DOHH2 (cell line): ENCODE data around the gene CUEDC1.

Experiments
- H3F3A ChIP-seq: fragments of 200-600 bp; sonication (generic), shearing (Covaris generic); 2 replicates; pipeline ENCODE4 v1.6.0; 2016; ENCODE audit warnings: antibody characterized with exemption, mild to moderate bottlenecking; ENCODE audit not compliant: control insufficient read depth, insufficient read depth
- H3K27ac ChIP-seq: fragments of 200-600 bp; sonication (generic); 2 replicates; pipeline ENCODE4 v1.5.1; 2014; ENCODE audit warnings: low read depth, mild to moderate bottlenecking, low read length, moderate library complexity
- H3K27me3 ChIP-seq: fragments of 200-600 bp; sonication (generic); 2 replicates; pipeline ENCODE4 v1.6.1; 2014; ENCODE audit warnings: mild to moderate bottlenecking, low read length, mixed read lengths; ENCODE audit not compliant: control insufficient read depth
- H3K36me3 ChIP-seq: fragments of 200-600 bp; sonication (generic); 2 replicates; pipeline ENCODE4 v1.6.1; 2014; ENCODE audit warnings: mild to moderate bottlenecking, low read length, moderate library complexity, mixed read lengths; ENCODE audit not compliant: control insufficient read depth
- H3K4me1 ChIP-seq: fragments of 200-600 bp; sonication (generic); 2 replicates; pipeline ENCODE4 v1.6.1; 2014; ENCODE audit warnings: mild to moderate bottlenecking, low read length, mixed read lengths; ENCODE audit not compliant: control insufficient read depth
- H3K4me2 ChIP-seq: fragments of 200-600 bp; sonication (generic); 2 replicates; pipeline ENCODE4 v1.6.0; 2014; ENCODE audit warnings: mild to moderate bottlenecking, low read length, moderate library complexity
- H3K4me3 ChIP-seq: fragments of 200-600 bp; sonication (generic); 2 replicates; pipeline ENCODE4 v1.5.1; 2014; ENCODE audit warnings: mild to moderate bottlenecking, low read length, mixed read lengths
- H3K79me2 ChIP-seq: fragments of 200-600 bp; sonication (generic); 2 replicates; pipeline ENCODE4 v1.6.1; 2014; ENCODE audit warnings: mild to moderate bottlenecking, low read length, mixed read lengths; ENCODE audit not compliant: control insufficient read depth
- H3K9me2 ChIP-seq: fragments of 200-600 bp; sonication (generic); replicated peaks from 2 replicates; pipeline ENCODE4 v1.6.1; 2014; ENCODE audit warnings: mild to moderate bottlenecking, low read length, mixed read lengths; ENCODE audit not compliant: control insufficient read depth
- H3K9me3 ChIP-seq: fragments of 200-600 bp; sonication (generic); 2 replicates; pipeline ENCODE4 v1.6.1; 2014; ENCODE audit warnings: antibody characterized with exemption, low read length, mixed read lengths; ENCODE audit not compliant: control insufficient read depth, insufficient read depth
- H4K20me1 ChIP-seq: fragments of 200-600 bp; sonication (generic); 2 replicates; pipeline ENCODE4 v1.6.0; 2014; ENCODE audit warnings: low read depth, mild to moderate bottlenecking, antibody characterized with exemption, low read length, moderate library complexity; ENCODE audit not compliant: control insufficient read depth, insufficient read depth
- EZH2phosphoT487 ChIP-seq: fragments of 200-600 bp; sonication (generic); IDR thresholded peaks from 2 replicates; pipeline ENCODE4 v1.6.1; 2017; ENCODE audit warnings: borderline replicate concordance, mild to moderate bottlenecking, antibody characterized with exemption, low read length, moderate library complexity, mixed read lengths
- TF ChIP-seq, protein P1 (sequence below): fragments of 200-600 bp; sonication (generic); IDR thresholded peaks from one replicate; pipeline ENCODE4 v1.5.1; 2014; ENCODE audit warnings: antibody characterized with exemption, mild to moderate bottlenecking, low read depth, low read length; ENCODE audit not compliant: poor library complexity, severe bottlenecking

Gene CUEDC1

DNA sequence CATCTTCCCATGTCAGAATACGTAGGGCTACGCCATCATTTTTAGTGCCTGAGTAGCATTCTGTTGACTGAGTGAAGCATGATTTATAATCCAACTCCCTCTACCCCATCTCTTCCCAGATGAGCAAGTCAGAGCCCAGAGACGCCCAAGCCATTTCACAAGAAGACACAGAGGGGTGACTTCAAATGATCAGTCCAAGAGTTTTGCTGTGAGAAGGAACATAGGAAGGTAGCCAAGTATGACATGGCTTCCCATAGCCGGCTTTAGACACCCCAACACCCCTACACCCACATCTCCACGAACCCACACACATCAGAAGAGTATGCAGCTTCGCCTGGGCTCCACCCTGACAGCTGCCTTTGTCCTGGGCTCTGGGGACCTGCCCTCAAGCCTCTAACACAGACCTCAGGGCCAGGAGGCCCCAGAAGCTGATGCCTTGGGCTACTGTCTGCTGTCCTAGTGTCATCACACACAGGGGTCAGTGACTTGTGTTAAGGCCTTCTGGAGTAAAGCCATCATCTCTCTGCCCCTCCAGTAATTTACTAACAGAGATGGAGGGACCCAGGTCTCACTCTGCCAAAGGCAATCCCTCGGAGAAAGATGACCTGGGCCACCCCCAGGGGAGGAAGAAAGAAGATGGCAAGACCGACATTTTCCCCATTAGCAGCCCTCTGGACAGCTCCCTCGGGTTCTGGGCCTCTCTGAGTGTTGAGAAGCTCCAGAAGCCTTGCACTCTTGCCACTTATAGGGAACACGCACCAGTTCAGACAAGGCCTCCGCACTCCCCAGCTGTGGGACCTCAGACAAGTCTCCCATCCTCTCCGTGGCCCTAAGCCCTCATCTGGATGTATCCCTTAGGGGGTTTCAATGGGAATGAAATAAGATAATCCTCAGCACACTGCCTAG is 66.6 kb downstream of the CUEDC1 start:
- no peaks in the 10 kb centered on the region for H3K9me2 ChIP-seq
- no peaks in the 10 kb centered on the region for H3K36me3 ChIP-seq
- H3K27ac ChIP-seq, result no peak overlapping the region
- no peaks in the 10 kb centered on the region for H3F3A ChIP-seq
- peaks cover 35% of the 10 kb centered on the region for H3K27me3 ChIP-seq
- no peak overlapping the region for H3K4me3 ChIP-seq
- TF ChIP-seq, protein P1, sequence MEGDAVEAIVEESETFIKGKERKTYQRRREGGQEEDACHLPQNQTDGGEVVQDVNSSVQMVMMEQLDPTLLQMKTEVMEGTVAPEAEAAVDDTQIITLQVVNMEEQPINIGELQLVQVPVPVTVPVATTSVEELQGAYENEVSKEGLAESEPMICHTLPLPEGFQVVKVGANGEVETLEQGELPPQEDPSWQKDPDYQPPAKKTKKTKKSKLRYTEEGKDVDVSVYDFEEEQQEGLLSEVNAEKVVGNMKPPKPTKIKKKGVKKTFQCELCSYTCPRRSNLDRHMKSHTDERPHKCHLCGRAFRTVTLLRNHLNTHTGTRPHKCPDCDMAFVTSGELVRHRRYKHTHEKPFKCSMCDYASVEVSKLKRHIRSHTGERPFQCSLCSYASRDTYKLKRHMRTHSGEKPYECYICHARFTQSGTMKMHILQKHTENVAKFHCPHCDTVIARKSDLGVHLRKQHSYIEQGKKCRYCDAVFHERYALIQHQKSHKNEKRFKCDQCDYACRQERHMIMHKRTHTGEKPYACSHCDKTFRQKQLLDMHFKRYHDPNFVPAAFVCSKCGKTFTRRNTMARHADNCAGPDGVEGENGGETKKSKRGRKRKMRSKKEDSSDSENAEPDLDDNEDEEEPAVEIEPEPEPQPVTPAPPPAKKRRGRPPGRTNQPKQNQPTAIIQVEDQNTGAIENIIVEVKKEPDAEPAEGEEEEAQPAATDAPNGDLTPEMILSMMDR, result no peak
- no peak for TF ChIP-seq EZH2phosphoT487
- H3K79me2 ChIP-seq, result no peaks in the 10 kb centered on the region
- no peak overlapping the region for H3K4me2 ChIP-seq
- H3K9me3 ChIP-seq, result no peaks in the 10 kb centered on the region
- H3K4me1 ChIP-seq, result no peaks in the 10 kb centered on the region
- peaks cover 5% of the 10 kb centered on the region; the same call in 1 of the 2 replicates for H4K20me1 ChIP-seq

DNA sequence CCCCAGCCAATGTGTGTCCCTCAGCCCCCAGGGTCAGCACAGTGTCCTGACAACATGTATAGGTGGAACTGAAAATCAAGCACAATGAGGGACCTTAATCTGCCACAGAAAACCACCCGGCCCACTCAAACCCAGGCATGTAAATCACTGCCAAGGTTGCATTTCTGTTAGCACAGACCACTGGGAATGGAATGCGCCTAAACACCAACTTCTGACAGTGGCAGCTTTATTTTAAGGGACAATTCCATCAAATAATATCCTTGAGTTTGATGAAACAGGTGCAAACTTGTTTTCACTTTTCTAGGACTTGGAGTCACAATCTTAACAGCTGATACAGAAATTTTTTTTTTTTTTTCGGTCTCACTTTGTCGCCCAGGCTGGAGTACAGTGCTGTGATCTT is 68.1 kb downstream of the CUEDC1 start:
- peaks cover 41% of the 10 kb centered on the region for H3K27me3 ChIP-seq
- no peak overlapping the region for H3K4me3 ChIP-seq
- no peaks in the 10 kb centered on the region for H4K20me1 ChIP-seq
- no peak overlapping the region for H3K4me2 ChIP-seq
- TF ChIP-seq, protein P1, result no peak
- no peak for TF ChIP-seq EZH2phosphoT487
- no peaks in the 10 kb centered on the region for H3K9me2 ChIP-seq
- no peaks in the 10 kb centered on the region for H3F3A ChIP-seq
- no peak overlapping the region for H3K27ac ChIP-seq
- no peaks in the 10 kb centered on the region for H3K4me1 ChIP-seq
- no peaks in the 10 kb centered on the region for H3K79me2 ChIP-seq
- no peaks in the 10 kb centered on the region for H3K36me3 ChIP-seq
- H3K9me3 ChIP-seq, result no peaks in the 10 kb centered on the region

DNA sequence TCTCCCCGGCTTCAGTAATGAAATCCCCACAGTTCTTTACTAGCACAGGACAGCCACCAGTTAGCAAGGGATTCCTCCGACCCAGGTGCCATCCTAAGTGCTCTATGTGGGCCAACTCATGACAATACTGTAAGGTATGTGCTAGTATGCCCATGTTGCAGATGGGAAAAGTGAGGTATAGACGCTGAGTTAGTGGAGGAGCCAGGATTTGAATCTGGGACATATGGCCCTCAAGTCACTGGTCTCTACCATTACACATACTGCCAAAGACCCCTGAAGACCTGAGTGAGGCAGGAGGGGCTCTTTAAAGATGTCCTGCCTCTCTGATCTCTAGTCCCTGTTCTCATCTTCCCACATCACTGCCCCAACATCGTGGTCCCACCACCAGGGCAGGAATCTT is 69.2 kb downstream of the CUEDC1 start:
- TF ChIP-seq, protein P1, result no peak
- no peak for TF ChIP-seq EZH2phosphoT487
- Histone ChIP-seq H3K4me3 (no peak overlapping the region), H3K9me2 (no peaks in the 10 kb centered on the region), H3K9me3 (no peaks in the 10 kb centered on the region), H3K27me3 (peaks cover 45% of the 10 kb centered on the region), H3F3A (no peaks in the 10 kb centered on the region), H3K27ac (no peak overlapping the region), H3K4me2 (no peak overlapping the region), H3K4me1 (no peaks in the 10 kb centered on the region), H3K79me2 (no peaks in the 10 kb centered on the region), H4K20me1 (no peaks in the 10 kb centered on the region), H3K36me3 (no peaks in the 10 kb centered on the region)
